ENCODE data around the gene GRWD1. TPM values are rescaled to one million over a fixed set of nuclear protein-coding genes. Genes with fewer than 3 reads are reported as not detected.

Gene GRWD1
- total RNA-seq, 1 donor from 2014 or later: 41.4 TPM

DNA sequence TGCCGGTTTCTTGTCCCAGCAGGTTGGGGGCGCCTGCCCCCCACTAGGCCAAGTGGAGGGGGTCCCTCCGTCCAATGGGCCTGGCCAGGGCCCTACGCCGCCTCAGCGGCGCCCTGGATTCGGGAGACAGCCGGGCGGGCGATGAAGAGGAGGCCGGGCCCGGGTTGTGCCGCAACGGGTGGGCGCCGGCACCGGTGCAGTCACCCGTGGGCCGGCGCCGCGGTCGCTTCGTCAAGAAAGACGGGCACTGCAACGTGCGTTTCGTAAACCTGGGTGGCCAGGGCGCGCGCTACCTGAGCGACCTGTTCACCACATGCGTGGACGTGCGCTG is 15.8 kb downstream of the GRWD1 start:
- FAIRE-seq (no peak), DNase-seq (ENCODE audit: low read depth) (no peak)
- H3K36me3 ChIP-seq (ENCODE audit: insufficient read depth, low read length): peaks cover 6% of the 10 kb centered on the region
- no peak overlapping the region for H2AFZ ChIP-seq (ENCODE audit: low read depth, low read length)
- no peak overlapping the region for H3K27ac Mint-ChIP-seq (ENCODE audit: unreplicated experiment)
- no peaks in the 10 kb centered on the region for H3K79me2 ChIP-seq (ENCODE audit: insufficient read depth, low read length)
- peaks cover 8% of the 10 kb centered on the region for H3K36me3 Mint-ChIP-seq (ENCODE audit: low read depth, unreplicated experiment)
- no peaks in the 10 kb centered on the region for H3K9me3 ChIP-seq (ENCODE audit: insufficient read depth, low read depth, low read length)
- H3K27me3 ChIP-seq (ENCODE audit: insufficient read depth, low read length): no peaks in the 10 kb centered on the region
- H3K4me2 ChIP-seq (ENCODE audit: low read length): no peak overlapping the region
- no peaks in the 10 kb centered on the region for H3K27me3 Mint-ChIP-seq (ENCODE audit: low read depth, unreplicated experiment)
- no peak overlapping the region for H3K4me3 ChIP-seq (ENCODE audit: insufficient read depth, low read depth, low read length)
- peaks cover 12% of the 10 kb centered on the region for H4K20me1 ChIP-seq (ENCODE audit: insufficient read depth, low read length)
- no peak overlapping the region for H3K27ac ChIP-seq (ENCODE audit: low read depth, low read length)
- TF ChIP-seq EZH2 (IDR thresholded peaks at IDR 0.05; ENCODE audit: insufficient read depth, low read length) (no peak), CTCF (IDR thresholded peaks at IDR 0.05; ENCODE audit: insufficient read depth, low read depth, low read length) (no peak)
- H3K4me1 Mint-ChIP-seq (ENCODE audit: low read depth, unreplicated experiment): peaks cover under 1% of the 10 kb centered on the region
- no peak overlapping the region for H3K9ac ChIP-seq (ENCODE audit: low read length)
- H3K9me3 Mint-ChIP-seq (ENCODE audit: unreplicated experiment): peaks cover 2% of the 10 kb centered on the region
- peaks cover 4% of the 10 kb centered on the region for H3K4me1 ChIP-seq (ENCODE audit: insufficient read depth, low read length)
- H3K4me3 Mint-ChIP-seq (ENCODE audit: unreplicated experiment): no peak overlapping the region

DNA sequence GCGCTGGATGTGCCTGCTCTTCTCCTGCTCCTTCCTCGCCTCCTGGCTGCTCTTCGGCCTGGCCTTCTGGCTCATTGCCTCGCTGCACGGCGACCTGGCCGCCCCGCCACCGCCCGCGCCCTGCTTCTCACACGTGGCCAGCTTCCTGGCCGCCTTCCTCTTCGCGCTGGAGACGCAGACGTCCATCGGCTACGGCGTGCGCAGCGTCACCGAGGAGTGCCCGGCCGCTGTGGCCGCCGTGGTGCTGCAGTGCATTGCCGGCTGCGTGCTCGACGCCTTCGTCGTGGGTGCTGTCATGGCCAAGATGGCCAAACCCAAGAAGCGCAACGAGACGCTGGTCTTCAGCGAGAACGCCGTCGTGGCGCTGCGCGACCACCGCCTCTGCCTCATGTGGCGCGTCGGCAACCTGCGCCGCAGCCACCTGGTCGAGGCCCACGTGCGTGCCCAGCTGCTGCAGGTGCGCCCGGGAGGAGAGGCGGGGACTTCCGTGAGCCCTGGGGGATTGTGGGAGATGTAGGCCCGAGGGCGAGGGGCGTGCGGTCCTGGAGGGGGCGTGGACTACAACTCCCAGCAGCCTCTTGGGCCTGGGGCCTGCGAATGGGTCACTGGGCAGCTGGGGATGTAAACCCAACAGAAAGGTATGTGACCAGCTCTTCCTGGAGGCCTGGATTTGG is 16.3 kb downstream of the GRWD1 start:
- Mint-ChIP-seq H3K27me3 (ENCODE audit: low read depth, unreplicated experiment) (no peaks in the 10 kb centered on the region), H3K4me3 (ENCODE audit: unreplicated experiment) (no peak overlapping the region), H3K9me3 (ENCODE audit: unreplicated experiment) (peaks cover 2% of the 10 kb centered on the region), H3K27ac (ENCODE audit: unreplicated experiment) (no peak overlapping the region), H3K36me3 (ENCODE audit: low read depth, unreplicated experiment) (peaks cover 8% of the 10 kb centered on the region), H3K4me1 (ENCODE audit: low read depth, unreplicated experiment) (peaks cover 2% of the 10 kb centered on the region)
- Histone ChIP-seq H2AFZ (ENCODE audit: low read depth, low read length) (no peak overlapping the region), H3K27ac (ENCODE audit: low read depth, low read length) (no peak overlapping the region), H3K79me2 (ENCODE audit: insufficient read depth, low read length) (no peaks in the 10 kb centered on the region), H3K4me1 (ENCODE audit: insufficient read depth, low read length) (peaks cover 8% of the 10 kb centered on the region), H4K20me1 (ENCODE audit: insufficient read depth, low read length) (peaks cover 9% of the 10 kb centered on the region), H3K4me3 (ENCODE audit: insufficient read depth, low read depth, low read length) (no peak overlapping the region), H3K9me3 (ENCODE audit: insufficient read depth, low read depth, low read length) (no peaks in the 10 kb centered on the region), H3K27me3 (ENCODE audit: insufficient read depth, low read length) (no peaks in the 10 kb centered on the region), H3K36me3 (ENCODE audit: insufficient read depth, low read length) (peaks cover 6% of the 10 kb centered on the region), H3K4me2 (ENCODE audit: low read length) (no peak overlapping the region), H3K9ac (ENCODE audit: low read length) (no peak overlapping the region)
- TF ChIP-seq CTCF (IDR thresholded peaks at IDR 0.05; ENCODE audit: insufficient read depth, low read depth, low read length) (no peak), EZH2 (IDR thresholded peaks at IDR 0.05; ENCODE audit: insufficient read depth, low read length) (no peak)
- no peak for FAIRE-seq
- no peak for DNase-seq (ENCODE audit: low read depth)

GRCh38 chr19:48465215-48465614 is 19.4 kb downstream of the GRWD1 start:
- Mint-ChIP-seq H3K27ac (ENCODE audit: unreplicated experiment) (no peak overlapping the region), H3K27me3 (ENCODE audit: low read depth, unreplicated experiment) (no peaks in the 10 kb centered on the region), H3K4me3 (ENCODE audit: unreplicated experiment) (no peak overlapping the region), H3K9me3 (ENCODE audit: unreplicated experiment) (peaks cover 5% of the 10 kb centered on the region), H3K36me3 (ENCODE audit: low read depth, unreplicated experiment) (peaks cover 11% of the 10 kb centered on the region), H3K4me1 (ENCODE audit: low read depth, unreplicated experiment) (peaks cover 6% of the 10 kb centered on the region)
- H3K36me3 ChIP-seq (ENCODE audit: insufficient read depth, low read length): no peaks in the 10 kb centered on the region
- H2AFZ ChIP-seq (ENCODE audit: low read depth, low read length): no peak overlapping the region
- no peak overlapping the region for H3K9ac ChIP-seq (ENCODE audit: low read length)
- TF ChIP-seq CTCF (IDR thresholded peaks at IDR 0.05; ENCODE audit: insufficient read depth, low read depth, low read length): no peak
- FAIRE-seq: no peak
- H3K9me3 ChIP-seq (ENCODE audit: insufficient read depth, low read depth, low read length): no peaks in the 10 kb centered on the region
- no peak overlapping the region for H3K4me3 ChIP-seq (ENCODE audit: insufficient read depth, low read depth, low read length)
- H3K79me2 ChIP-seq (ENCODE audit: insufficient read depth, low read length): peaks cover 6% of the 10 kb centered on the region
- no peak overlapping the region for H3K4me2 ChIP-seq (ENCODE audit: low read length)
- DNase-seq (ENCODE audit: low read depth): no peak
- H3K4me1 ChIP-seq (ENCODE audit: insufficient read depth, low read length): peaks cover 18% of the 10 kb centered on the region
- H3K27ac ChIP-seq (ENCODE audit: low read depth, low read length): no peak overlapping the region
- no peaks in the 10 kb centered on the region for H3K27me3 ChIP-seq (ENCODE audit: insufficient read depth, low read length)
- peaks cover 6% of the 10 kb centered on the region for H4K20me1 ChIP-seq (ENCODE audit: insufficient read depth, low read length)

Measured in astrocyte (in vitro differentiated cells and primary cell).